Pons (tissue), 1 donor: Measurements from ENCODE around the gene ISG15.
"Not testable (repeated sequence)": the region's sequence is repeated elsewhere in the genome, so short reads cannot be mapped to it uniquely, and the experiment has no call there.

Experiments
- DNase-seq: peaks from one replicate; pipeline ENCODE4 v3.0.0-alpha.2; 2016; ENCODE audit warnings: low spot score

The ISG15 gene

GRCh38 chr1:975365-975764 is 37.9 kb upstream of the ISG15 start:
- no peak for DNase-seq

- DNase-seq, result no peak
Observed at GRCh38 chr1:975896-976683, 37.2 kb upstream of the ISG15 start.

- not testable (repeated sequence) for DNase-seq
Observed at GRCh38 chr1:976791-977190, 36.5 kb upstream of the ISG15 start.

- DNase-seq, result no peak
Observed at GRCh38 chr1:978069-978834, 35.0 kb upstream of the ISG15 start.

GRCh38 chr1:978835-979743 is 34.2 kb upstream of the ISG15 start:
- no peak for DNase-seq

- no peak for DNase-seq
Observed at GRCh38 chr1:979744-980072, 33.6 kb upstream of the ISG15 start.

- DNase-seq, result no peak
Observed at GRCh38 chr1:980137-980571, 33.1 kb upstream of the ISG15 start.

- DNase-seq, result no peak
Observed at GRCh38 chr1:980602-981395, 32.5 kb upstream of the ISG15 start.

- DNase-seq, result no peak
Observed at GRCh38 chr1:981491-981954, 31.8 kb upstream of the ISG15 start.

GRCh38 chr1:981955-982558 is 31.2 kb upstream of the ISG15 start, which contains the start of gene PERM1:
Gene PERM1 (minus strand): TSS chr1:982093. CDS start chr1:981029, 1,064 bp downstream.
- no peak for DNase-seq

GRCh38 chr1:982765-983436 is 30.4 kb upstream of the ISG15 start:
- DNase-seq, result no peak

- DNase-seq, result no peak
Observed at GRCh38 chr1:983798-984475, 29.4 kb upstream of the ISG15 start.

GRCh38 chr1:984476-984814 is 28.9 kb upstream of the ISG15 start:
- no peak for DNase-seq

- no peak for DNase-seq
Observed at GRCh38 chr1:985126-985525, 28.2 kb upstream of the ISG15 start.

GRCh38 chr1:988061-988460 is 25.2 kb upstream of the ISG15 start:
- not testable (repeated sequence) for DNase-seq

GRCh38 chr1:991275-991674 is 22.0 kb upstream of the ISG15 start:
- not testable (repeated sequence) for DNase-seq

- DNase-seq, result no peak
Observed at GRCh38 chr1:991895-992294, 21.4 kb upstream of the ISG15 start.

GRCh38 chr1:992362-992761 is 20.9 kb upstream of the ISG15 start:
- no peak for DNase-seq

- no peak for DNase-seq
Observed at GRCh38 chr1:993379-993995, 19.8 kb upstream of the ISG15 start.
